Skeletal muscle cell (primary cell): ENCODE data around the gene LAMA2.

ENCODE experiments used
- DNase-seq: peaks from one replicate; pipeline ENCODE4 v3.0.0-alpha.2; 2010; ENCODE audit warnings: low read depth
- H3K4me3 ChIP-seq: 2 replicates; pipeline ENCODE4 v1.5.1; 2011; ENCODE audit warnings: low read depth, mild to moderate bottlenecking, control low read depth, low read length, moderate library complexity

LAMA2 gene

DNA sequence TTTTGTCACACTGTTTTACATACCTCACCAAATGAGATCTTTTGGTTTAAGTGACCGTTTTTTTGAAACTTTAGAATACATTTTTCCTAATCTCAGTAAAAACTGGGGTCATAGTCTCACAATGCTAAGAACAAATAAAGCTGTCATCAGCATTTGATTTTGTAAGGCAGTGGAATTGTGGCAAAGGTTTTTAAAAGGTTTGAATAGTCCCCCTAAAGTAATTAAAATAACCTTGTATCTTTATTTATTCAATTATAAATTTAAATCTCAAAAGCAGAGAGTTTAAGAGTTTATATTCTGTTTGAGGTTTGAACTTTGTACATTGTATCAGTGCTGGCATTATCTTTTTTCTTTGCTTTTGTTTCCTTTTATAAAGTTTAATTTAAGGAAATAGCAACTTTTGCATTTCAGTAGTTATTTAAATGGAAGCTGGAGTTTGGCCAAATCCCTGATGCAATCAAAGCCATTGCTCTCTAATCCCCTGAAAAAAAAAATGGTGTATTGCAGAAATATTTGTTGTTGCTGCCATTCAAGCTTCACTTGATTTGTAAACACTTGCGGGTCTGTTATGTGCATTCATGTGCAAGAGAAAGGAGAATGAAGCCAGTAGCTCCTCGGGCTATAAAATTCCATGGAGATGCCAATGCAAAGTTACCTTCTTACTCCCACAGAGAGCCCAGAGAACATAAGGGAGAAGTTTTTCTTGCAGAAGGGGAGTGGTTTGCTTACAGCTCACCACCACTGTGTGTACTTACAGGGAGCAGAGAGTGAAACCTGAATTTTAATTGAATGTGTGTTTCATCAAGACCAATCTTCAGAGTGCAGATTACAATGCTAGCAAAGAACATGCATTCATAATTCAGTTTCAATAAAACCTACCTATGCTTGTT, 435.2 kb downstream of the LAMA2 start:
- no peak overlapping the region for H3K4me3 ChIP-seq
- DNase-seq, result peak; percentile 55

DNA sequence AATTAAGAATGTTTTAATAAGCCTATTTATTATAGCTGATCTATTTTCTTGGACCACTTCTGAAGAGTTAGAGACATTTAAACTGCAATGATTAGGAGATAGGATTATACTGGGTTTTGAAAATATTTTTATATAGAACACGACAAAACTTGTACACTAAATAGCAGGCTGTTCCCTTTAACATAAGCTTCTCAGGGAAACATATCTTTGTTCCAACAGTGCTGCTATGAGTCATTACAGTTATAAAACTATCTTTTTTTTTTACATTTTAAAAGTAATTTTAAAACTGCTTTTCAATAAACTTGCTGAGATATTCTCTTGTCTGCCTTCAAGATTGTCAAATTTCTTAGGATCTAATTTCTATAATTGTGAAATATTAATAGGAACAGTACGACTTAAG, 438.0 kb downstream of the LAMA2 start:
- no peak for DNase-seq
- H3K4me3 ChIP-seq, result no peak overlapping the region

DNA sequence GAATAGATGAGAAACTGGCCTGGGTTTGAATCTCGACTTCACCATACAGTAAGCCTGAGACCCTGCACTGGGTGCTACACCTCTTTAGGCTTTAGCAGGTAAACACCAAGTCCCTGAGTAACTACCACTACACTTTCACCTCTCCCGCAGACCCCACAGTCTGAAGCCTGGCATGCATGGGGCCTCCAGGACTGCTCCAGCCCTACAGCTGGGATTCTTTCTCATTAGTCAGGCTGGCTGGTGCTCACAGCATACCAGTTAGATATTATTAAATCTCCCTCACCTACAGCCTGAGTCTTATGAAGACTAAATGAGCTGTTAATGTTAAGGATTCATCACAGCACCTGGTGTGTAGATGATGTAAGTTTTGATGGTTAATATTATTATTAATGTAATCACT, 438.4 kb downstream of the LAMA2 start:
- no peak overlapping the region for H3K4me3 ChIP-seq
- no peak for DNase-seq

DNA sequence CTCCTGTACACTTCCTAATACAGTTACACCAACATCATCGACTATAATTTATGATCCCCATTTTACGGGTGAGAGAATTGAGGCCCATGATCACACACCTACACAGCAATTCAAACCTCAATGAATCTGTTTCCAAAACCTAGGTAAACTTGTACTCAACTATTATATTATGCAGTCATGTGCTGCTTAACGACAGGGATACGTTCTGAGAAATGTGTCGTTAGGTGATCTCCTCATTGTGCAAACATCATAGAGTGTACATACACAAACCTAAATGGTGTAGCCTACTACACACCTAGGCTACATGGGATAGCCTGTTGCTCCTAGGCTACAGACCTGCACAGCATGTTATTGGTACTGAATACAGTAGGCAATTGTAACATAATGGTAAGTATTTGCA, 441.4 kb downstream of the LAMA2 start:
- H3K4me3 ChIP-seq, result no peak overlapping the region
- DNase-seq, result no peak

DNA sequence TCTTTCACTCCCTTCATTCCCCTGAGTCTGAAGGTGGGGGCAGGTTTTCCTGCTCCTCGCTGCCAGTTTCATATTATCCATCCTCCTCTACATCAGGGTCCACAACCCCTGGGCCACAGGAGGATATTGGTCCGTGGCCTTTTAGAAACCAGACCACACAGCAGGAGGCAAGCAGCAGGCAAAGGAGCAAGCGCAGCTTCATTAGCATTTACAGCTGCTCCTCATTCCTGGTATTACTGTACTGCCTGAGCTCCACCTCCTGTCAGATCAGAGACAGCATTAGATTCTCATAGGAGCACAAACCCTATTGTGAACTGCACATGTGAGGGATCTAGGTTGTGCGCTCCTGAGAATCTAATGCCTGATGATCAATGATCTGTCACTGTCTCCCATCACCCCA, 446.7 kb downstream of the LAMA2 start:
- H3K4me3 ChIP-seq, result no peak overlapping the region
- no peak for DNase-seq

DNA sequence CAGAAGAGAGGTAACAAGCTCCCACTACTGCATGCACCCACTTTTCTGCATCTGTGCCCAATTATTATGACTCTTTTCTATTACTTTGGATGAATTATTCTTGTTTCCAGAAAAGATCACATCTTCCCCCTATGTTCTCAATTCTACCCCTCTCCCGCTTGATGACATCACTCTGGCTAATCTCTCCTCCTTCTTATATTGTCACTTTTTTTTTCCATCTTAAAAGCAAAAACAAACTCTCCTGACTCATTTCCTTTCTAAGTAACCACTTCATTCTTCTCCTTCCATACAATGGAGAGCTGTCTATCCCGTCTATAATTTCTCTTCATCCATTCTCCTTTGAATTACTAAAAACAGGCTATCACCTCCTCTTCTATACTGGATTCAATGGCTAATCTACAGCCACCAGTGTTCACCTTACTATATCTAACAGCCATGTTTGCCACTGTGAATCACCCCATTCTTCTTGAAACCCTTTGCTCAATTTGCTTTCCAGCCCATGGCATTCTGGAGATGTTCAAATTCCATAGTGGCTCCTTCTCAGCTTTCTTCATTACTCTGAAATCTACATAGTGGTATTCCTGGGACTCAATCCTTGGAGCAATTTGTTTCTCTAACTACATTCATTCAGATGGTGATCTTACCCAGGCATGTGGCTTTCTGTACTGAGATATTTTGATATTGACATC, 448.7 kb downstream of the LAMA2 start:
- DNase-seq, result peak; percentile 28
- H3K4me3 ChIP-seq, result no peak overlapping the region

DNA sequence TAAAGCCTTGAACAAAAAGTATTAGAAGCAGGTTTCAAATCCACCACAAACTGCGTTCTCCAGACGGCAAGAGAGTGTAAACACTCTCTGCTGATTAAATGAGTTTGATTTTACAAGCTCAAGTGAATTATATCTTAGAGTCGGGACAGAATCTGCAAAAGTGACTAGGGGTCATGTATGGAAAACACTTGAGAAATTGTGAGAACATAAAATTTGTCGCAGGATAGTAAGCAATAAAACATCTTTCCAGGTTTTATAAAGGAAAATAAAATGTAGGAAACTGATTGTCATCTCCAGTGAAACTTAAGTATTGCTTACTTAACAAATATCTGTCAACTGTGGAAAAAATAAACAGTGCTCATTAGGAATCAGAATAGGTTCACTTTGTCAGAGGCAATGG, 452.9 kb downstream of the LAMA2 start:
- DNase-seq, result no peak

DNA sequence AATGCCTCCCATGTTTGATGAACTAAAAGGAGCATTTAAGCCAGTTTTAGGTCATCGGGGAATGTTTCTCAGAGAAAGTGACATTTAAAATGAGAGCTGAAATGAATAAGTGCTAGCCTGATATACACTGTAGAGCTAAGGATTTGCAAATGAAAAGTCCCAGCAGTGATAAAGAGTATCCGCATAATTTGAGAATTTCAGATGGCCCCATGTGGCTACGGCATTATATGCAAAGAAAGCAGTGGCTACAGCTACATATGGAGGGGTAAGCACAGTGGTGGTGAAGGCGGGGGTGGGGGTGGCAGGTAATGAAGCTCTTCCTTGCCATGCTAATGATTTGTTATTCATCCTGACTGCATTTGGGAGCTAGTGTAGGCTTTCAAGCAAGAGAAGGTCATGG, 455.7 kb downstream of the LAMA2 start:
- no peak for DNase-seq
- H3K4me3 ChIP-seq, result no peak overlapping the region

More for the DNA sequence above, 452.9 kb downstream of the LAMA2 start:
- H3K4me3 ChIP-seq, result no peak overlapping the region

DNA sequence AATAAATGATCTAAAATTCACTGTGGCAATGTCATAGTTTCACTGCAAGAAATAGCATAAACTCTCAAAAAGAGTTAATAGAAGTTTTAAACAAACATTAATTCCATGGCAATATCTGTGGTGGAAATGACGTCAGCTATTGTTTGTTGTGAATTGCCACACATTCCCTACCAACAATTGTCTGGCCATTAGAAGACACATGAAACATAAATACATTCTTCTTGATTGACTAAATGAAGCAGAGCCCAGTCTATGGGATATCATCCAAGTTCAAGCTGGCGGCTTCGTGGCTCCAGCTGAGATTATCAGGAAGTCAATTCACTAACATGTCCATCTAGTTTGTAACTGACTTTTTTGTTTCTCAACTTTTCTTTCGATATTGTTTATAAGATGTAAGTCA, 458.0 kb downstream of the LAMA2 start:
- H3K4me3 ChIP-seq, result no peak overlapping the region
- DNase-seq, result peak; percentile 54

DNA sequence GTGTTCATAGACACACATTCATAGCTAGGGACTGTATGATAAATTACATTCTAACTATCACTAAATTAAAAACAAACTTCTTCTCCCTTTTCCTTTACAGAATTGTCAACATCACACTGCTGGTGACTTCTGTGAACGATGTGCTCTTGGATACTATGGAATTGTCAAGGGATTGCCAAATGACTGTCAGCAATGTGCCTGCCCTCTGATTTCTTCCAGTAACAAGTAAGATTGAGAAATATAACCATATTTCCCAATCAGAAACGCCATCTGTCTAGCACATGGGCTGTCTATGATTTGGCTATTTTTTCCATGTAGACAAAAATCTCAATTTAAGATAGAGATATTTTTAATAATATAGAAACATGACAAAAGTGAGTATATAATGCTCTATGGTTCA, 459.3 kb downstream of the LAMA2 start:
- DNase-seq, result peak; percentile 31
- H3K4me3 ChIP-seq, result no peak overlapping the region

DNA sequence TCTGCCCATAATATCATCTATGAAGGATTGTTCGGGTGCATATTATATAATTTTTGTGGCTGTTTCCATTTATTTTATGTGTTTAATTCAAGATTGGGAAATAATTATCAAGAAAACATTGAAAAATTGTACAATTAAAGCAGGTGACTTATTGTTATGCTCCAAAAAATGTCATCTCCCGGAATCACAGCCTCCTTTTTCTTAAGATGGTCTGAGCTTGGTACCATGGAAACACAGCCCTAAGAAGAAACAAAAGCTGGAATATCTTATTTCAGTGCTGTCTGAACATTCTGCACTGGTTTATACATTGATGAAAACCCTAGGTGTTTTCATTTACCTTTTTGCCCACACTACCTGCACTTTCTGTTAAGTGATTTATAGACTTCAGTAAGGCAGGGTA, 459.9 kb downstream of the LAMA2 start:
- no peak for DNase-seq
- H3K4me3 ChIP-seq, result no peak overlapping the region

DNA sequence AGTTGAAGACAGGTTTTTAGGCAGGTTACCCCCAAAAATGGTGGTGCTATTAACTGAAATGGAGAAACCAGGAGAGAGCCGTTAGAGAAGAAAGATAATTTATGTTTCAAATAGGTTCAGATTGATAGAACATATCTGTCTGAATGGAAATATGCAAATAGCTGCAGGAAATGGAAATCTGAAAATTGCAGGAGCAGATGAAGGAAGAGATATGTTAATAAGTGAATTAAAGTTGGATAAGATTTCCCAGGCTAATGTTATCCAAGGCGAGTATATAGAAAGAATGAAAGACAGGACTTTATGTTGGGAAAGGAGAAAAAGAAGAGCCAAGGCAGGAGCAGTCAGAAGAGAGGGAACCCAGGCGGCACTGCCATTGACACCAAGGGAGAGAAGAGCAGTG, 461.4 kb downstream of the LAMA2 start:
- H3K4me3 ChIP-seq, result no peak overlapping the region
- DNase-seq, result no peak

DNA sequence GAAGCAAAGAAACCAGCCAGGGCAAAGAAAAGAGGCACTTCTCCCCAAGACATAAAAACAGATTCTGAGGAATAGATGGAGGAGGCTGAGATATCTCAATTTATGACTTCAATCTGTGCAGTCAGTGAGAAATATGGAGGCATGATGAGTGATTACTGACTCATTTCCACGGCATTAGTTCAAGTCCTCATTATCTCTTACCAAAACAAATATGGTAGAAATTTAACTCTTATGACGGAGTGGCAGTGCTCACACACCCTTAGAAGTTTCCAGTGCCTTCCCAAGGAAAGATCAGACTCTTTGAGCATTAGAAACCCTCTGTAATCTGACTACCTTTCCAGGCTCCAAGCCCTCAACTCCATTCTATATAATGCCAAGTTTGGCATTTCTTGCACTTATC, 463.0 kb downstream of the LAMA2 start:
- peak; percentile 31 for DNase-seq

DNA sequence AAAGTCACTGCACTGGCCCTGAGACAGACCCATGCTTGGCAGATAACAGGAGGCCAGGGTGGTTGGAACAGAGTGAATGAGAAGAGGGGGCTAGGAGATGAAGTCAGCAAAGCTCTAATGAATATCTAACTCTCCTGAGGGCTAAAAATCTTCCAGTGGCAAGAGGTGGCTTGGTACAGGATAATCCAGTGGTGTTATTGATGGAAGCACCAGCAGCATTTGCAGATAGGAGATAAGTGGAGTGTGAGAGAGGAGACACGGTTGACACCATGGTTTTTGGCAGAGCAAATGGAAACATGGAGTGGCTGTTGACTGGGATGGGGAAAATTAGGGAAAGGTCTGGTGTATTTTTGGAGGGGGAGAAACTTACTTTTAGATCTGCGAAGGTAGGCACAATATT, 464.0 kb downstream of the LAMA2 start:
- no peak overlapping the region for H3K4me3 ChIP-seq
- DNase-seq, result no peak

More for the DNA sequence above, 463.0 kb downstream of the LAMA2 start:
- H3K4me3 ChIP-seq, result no peak overlapping the region

DNA sequence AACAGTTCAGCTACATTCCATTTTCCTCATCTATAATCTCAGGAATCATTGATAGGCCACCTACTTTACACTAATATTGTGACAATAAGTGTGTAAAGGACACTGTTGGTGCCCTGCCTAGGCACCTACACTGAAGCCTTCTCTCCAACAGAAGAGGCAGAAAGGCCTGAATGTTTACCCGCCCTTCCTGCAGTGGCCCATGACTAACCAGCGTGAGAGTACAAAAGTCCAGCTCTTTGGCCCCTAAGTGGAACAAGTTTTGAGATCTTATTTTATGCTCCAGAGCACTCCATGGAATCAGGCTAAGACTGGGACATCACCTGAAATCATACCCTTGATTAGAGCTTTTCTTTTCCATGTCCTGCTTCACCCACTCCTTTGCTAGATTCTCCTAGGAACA, 467.3 kb downstream of the LAMA2 start:
- DNase-seq, result no peak
- no peak overlapping the region for H3K4me3 ChIP-seq

DNA sequence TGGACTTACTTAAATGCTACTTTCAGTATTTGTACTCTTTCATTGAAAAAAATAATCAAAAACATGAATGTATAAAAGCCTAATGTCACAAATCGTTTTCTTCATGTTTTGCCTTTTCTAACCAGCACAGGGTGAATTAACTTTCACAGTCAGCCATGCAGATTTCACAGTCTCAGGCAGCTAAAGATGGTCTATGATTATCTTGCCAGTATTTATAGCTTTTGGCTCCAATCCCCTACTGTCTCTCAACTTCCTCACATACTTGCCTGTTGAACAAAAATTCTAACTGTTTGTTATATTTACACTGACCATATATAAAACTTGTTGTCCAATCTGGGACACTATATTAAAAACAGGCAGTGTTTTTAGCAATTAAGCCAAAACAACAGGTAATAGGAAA, 468.9 kb downstream of the LAMA2 start:
- DNase-seq, result no peak
- no peak overlapping the region for H3K4me3 ChIP-seq

DNA sequence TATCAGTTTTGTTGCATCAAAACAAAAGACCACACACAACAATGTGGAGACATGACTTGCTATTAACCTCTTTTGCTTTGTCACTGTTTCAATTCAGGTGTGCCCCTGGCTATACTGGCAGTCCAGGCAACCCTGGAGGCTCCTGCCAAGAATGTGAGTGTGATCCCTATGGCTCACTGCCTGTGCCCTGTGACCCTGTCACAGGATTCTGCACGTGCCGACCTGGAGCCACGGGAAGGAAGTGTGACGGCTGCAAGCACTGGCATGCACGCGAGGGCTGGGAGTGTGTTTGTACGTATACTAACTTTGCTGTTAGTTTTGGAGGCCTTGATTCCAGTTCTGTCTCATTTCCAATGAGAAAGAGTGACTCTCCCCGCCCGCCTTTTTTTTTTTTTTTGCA, 470.1 kb downstream of the LAMA2 start:
- H3K4me3 ChIP-seq, result no peak overlapping the region
- DNase-seq, result no peak

DNA sequence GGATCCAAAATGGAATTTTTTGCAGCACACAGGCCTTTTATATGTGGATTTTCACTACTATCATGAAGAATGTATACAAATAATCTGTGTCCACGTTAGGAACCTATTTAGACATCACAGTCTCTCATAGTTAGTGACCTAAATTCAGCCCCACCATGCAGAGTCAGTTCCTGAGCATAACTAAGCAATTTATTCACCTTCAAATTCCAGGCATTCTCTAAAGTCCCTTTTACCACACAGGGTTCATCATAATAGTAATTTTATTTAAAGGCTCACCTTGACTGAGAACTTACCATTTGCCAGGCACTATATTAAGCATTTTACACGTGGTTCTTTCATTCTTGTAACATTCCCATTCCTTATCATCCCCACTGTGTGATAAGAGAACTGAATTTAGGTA, 473.2 kb downstream of the LAMA2 start:
- no peak overlapping the region for H3K4me3 ChIP-seq
- no peak for DNase-seq

DNA sequence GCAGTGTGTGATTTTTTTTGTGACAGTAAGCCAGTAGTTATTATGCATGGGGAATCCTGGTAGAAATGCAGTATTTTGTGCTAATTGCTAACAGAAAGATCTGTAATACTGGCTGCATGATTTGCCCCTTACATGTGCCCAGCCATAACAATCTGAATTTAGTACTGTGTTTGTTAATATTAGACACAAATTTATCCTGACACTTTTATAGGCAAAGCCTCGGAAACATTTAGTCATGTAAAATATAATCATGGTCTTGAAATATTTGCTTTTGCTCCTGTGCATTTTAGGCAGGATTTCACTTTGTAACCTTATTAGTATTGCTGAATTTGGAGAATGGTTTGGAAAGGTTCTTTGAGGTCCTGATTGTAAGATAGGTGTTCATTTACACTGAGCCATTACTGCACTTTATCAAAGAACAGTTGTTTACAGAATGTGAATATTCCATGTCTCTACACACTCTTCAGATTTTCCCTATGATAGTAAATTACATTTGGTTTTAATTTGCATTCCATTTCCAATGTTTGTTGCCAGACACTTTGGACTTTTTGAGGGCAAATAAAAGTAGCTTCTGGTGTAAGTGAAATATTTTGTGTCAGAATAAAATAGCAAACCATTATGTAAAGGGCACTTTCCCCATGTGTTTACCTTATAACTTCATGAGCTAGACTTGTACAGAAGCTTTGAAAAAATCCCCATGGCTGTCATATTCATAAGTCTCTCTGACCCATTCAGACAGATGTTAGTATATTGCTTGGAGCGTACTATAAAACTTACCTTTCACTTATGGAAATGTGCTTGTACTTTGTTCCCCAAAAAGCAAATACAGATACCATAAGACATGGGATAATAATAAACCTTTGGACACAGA, 477.1 kb downstream of the LAMA2 start:
- no peak for DNase-seq
- no peak overlapping the region for H3K4me3 ChIP-seq

DNA sequence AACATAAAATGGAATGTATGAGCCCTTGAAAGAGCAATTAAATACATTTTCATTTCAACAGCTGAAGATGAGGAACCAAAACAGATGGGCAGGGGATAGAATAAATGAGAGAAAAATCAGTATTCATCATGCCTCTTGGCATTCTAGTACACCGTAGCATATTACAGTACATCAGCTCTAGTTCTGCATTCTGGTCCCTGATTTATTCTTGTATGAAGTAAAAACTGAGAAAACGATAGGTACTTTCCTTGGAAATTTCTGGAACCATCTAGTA, 477.7 kb downstream of the LAMA2 start:
- H3K4me3 ChIP-seq, result no peak overlapping the region
- no peak for DNase-seq
